Measurements from ENCODE around the gene TMEM252. TPM values are rescaled to one million over a fixed set of nuclear protein-coding genes. Genes with fewer than 3 reads are reported as not detected.

The TMEM252 gene
- total RNA-seq, 1 donor from 2014 or later: 0.96 TPM

DNA sequence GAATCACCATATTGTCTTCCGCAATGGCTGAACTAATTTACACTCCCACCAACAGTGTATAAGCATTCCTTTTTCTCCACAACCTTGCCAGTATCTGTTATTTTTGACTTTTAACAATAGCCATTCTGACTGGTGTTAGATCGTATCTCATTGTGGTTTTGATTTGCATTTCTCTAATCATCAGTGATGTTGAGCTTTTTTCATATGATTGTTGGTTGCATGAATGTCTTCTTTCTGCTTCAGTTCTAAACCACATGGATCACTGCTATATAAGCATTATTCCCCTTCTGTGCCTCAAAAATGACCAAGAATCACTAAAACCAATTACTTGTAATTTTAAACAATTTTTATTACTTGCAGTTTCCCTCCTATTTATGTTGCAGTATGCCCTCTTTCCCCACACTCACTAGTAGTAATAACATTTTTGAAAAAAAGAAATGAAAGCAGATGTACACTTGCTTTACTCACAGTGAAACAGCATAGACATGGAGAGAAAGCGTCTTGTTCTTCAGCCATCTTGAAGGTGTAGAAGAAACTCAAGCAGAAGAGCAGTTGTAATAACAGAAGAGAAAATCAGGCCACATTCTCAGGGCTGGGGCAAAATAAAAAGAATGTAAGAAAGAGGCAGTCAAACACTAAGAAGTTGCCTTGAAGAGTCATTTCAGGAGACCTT is 4.5 kb upstream of the TMEM252 start:
- no peak for DNase-seq (ENCODE audit: low spot score)

GRCh38 chr9:68541568-68541967 is 885 bp upstream of the TMEM252 start:
- DNase-seq (ENCODE audit: low spot score): peak; percentile 18

- DNase-seq (ENCODE audit: low spot score): no peak
Measured at GRCh38 chr9:68538200-68538599, 2.5 kb downstream of the TMEM252 start.

- peak; percentile 42 for DNase-seq (ENCODE audit: low spot score)
Measured at GRCh38 chr9:68537616-68537880, 3.1 kb downstream of the TMEM252 start.

- no peak for DNase-seq (ENCODE audit: low spot score)
Measured at GRCh38 chr9:68536876-68537615, 3.6 kb downstream of the TMEM252 start.

DNA sequence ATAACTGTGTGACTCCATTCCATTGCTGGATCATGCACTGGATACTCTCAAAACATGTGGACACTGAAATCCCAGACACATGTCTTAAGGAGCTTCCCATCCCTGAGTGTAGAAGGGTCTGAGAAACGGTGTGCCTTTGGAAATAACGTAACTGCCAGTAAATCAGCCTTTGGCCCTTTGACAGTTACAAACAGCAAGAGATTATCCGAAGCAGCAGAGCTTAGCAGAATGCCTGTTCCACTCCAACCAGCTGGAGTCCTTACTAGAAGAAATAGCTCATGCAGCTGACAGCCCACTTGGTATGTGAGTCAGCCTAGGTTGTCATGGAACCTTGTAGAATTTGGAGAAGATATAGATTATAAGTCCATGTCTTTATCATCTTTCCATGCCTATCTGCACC is 7.0 kb downstream of the TMEM252 start:
- DNase-seq (ENCODE audit: low spot score): peak; percentile 89

DNA sequence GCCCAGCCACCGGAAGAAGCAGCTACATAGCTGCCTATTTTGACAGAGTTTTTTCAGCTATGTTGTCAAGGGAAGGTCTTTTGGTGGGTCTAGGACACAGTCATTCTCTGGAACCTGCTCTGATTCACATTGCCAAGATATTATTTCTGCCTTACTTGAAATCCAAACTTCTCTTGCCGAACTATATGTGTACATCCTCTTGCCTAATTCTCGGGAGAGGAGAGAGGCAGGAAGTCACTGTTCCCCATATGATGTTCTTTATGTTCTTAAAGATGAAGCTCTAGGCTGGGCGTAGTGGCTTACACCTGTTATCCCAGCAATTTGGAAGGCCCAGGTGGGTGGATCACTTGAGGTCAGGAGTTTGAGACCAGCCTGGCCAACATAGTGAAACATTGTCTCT is 8.6 kb downstream of the TMEM252 start:
- no peak for DNase-seq (ENCODE audit: low spot score)

DNA sequence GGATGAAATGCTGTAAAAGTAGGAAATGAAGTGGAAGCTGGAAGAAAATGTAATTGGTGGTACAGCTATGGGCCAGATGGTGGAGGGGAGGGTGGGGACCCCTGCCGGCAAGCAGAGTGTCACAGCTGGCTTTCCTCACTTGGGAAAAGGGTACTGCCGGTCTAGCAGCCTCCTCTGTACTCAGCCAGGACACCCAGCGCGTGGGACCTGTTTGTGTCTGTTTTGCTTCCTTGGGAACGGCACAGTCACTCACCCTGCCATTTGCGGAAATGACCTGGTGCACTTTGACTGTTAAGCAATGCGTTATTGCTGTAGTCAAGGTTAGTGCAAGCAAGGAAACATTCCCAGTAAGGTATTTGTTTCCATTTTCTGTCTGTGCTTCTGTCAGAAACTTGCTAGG is 10.1 kb downstream of the TMEM252 start:
- DNase-seq (ENCODE audit: low spot score): peak; percentile 43

DNA sequence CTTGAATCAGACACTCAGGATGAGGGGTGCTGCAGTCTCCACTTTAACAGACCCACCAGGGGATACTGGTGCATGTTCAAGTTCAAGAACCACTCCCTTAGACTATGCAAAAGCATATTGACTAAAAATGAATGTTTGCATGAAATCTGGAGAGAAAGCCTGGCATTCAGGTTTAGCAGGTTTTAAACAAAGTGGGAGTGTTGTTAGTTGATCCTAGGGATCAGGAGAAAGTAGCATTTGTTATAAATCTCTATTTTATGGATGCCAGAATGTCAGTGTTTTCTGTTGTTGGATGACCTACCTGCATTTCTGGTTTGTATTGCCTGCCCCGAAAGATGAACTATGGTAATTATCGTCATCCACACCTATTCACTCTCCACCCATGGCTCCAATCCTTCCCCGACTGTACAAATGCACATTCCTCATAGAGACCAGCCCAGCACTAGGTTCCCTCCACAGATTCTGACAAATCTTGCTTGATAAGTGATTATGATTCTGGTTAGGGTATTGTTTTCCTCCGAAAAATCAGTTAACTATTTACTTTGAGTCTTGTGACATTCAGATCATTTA is 17.2 kb downstream of the TMEM252 start:
- peak; percentile 52 for DNase-seq (ENCODE audit: low spot score)

GRCh38 chr9:68522954-68523353 is 17.7 kb downstream of the TMEM252 start:
- DNase-seq (ENCODE audit: low spot score): no peak

- no peak for DNase-seq (ENCODE audit: low spot score)
Measured at GRCh38 chr9:68522131-68522530, 18.6 kb downstream of the TMEM252 start.

- no peak for DNase-seq (ENCODE audit: low spot score)
Measured at GRCh38 chr9:68515326-68516017, 25.2 kb downstream of the TMEM252 start.

DNA sequence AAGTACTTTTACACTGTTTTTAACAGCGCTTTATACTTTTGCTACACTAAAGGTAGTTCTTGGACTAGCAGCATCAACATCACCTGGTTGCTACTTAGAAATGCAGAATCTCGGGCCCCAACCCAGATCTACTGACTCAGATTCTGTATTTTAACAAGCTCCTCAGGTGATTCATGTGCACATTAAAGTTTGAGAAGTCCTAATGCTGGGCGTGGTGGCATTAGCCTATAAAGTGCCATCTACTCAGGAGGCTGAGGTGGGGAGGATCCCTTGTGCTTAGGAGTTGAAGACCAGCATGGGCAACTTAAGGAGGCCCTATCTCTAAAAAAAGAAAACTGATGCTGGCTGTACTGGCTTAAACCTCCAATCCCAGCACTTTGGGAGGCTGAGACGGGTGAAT is 26.7 kb downstream of the TMEM252 start:
- no peak for DNase-seq (ENCODE audit: low spot score)

DNA sequence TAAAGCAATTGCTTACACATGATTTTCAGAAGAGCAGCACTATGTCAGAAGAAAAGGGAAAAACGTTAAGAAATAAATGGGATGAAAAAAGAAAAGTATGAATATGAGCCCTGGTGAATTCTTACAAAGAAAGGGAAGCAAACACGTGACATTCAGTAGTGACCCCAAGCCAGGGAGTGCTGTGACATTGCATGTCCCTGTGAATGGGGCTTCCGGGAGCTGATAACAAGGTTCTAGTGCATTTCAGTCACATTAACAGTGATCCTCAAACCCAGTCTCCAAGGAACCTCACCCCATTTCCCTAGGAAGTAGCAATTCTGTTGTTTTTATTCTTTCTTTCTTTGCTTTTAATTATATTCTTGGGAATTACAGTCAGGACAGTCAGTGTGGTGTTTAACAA is 27.3 kb downstream of the TMEM252 start:
- no peak for DNase-seq (ENCODE audit: low spot score)

GRCh38 chr9:68509689-68510088 is 31.0 kb downstream of the TMEM252 start:
- DNase-seq (ENCODE audit: low spot score): no peak

DNA sequence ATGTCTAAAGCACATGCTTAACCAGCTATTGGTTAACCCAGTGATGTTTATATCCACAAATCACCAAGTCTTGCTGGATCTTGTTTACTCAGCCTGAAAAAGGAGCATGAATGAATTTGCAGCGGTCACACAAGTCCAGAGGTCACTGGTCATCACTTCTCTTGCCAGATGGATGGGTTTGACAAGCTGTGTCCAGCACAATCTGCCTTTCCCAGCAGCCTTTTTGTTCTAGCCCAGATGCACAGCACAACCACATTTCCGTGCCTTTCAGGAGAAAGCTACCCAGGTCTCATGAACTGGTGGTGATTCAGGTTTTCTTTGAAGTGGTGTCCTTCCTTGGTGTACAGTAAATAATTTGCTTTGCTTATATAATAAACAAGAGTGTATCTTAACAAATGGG is 32.1 kb downstream of the TMEM252 start:
- no peak for DNase-seq (ENCODE audit: low spot score)

GRCh38 chr9:68507806-68508145 is 32.9 kb downstream of the TMEM252 start:
- DNase-seq (ENCODE audit: low spot score): no peak

DNA sequence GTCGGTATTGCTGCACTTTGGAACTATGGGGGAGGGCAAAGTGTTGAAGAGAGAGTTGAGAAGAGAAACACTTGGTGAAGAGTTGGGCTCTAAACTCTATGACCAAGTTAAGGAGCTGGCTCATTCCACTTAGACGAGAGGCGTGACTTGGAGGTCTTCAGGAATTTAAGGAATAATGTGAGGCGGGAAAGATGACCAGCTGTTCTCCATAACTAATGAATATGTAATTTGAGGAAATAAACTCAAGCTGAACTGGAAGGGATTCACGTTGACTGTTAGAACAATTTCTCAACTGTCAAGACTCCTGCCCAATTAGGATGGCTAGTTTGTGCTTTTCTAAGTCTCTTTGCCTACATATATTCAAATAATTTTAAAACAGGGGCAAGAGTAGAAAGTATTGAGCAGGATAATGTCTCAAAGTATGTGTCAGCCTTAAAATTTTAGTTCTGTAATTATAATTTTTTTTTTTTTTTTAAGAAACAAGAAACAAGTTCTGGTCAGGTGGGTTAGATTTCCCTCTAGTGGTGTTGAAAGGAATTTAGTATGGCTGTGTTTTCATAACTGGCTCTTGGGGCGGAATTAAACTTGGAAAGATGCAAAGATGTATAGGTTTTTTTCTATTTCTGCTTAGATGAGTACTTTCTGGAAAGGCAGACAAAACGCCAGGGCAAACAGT is 33.4 kb downstream of the TMEM252 start:
- peak; percentile 64 for DNase-seq (ENCODE audit: low spot score)

- no peak for DNase-seq (ENCODE audit: low spot score)
Measured at GRCh38 chr9:68506551-68506950, 34.1 kb downstream of the TMEM252 start.

- peak; percentile 81 for DNase-seq (ENCODE audit: low spot score)
Measured at GRCh38 chr9:68505681-68506409, 34.8 kb downstream of the TMEM252 start.

GRCh38 chr9:68502279-68502678 is 38.4 kb downstream of the TMEM252 start:
- no peak for DNase-seq (ENCODE audit: low spot score)

Data from umbilical cord (tissue), 2 donors.